Cerebellar cortex (tissue), 1 donor: ENCODE data around the gene HMOX1.
"Not testable (repeated sequence)": the region's sequence is repeated elsewhere in the genome, so short reads cannot be mapped to it uniquely, and the experiment has no call there.

Experiments used
- DNase-seq: peaks from one replicate; pipeline ENCODE4 v3.0.0-alpha.2; 2015; ENCODE audit warnings: low spot score

The HMOX1 gene

DNA sequence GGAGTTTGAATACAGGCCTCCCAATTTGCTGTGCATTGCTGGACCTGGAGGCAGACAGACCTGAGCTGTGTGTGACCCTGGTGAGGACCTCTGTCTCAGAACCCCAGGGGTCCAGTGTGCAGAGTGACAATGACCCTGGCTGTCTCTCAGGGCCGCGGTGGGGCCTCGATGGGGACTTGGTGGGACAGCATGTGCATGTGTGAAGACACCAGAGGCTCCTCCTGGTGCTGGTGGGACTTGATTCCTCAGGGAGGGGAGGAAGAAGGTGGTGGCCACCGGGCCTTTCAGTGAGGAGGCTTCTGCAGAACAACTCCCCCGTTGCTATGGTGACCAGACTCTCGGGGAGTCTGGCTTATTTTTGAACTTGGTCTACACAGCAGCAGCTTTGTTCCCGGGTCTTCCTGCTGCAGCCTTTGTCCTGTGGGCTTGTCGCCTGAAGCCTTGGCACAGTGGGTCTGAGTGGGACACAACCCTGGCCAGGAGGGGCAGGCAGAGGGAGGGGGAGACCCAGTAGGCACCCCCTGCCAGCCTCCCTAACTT is 54.4 kb downstream of the HMOX1 start:
- no peak for DNase-seq

DNA sequence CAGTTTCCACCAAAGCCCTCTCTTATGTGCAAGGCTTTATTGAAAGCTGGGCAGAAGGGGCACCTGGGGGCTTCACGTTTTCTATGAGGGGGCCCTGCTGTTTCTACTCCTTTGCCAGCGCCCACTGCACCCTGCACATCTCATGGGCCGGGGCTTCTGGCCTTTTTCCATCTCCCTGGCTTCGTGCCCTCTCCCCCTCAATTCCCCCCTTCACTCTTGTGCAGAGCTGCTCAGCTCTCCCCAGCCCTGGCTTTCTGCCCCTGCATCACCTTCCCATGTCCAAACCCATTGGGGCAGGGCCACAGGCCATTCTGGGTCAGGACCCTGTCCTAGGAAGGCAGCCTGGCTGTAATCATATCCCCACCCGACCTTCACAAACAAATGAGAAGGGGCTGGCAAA is 55.5 kb downstream of the HMOX1 start:
- DNase-seq, result no peak

GRCh38 chr22:35437049-35437448 is 56.2 kb downstream of the HMOX1 start:
- peak; percentile 26 for DNase-seq

- DNase-seq, result not testable (repeated sequence)
Measured at GRCh38 chr22:35438673-35439364, 57.9 kb downstream of the HMOX1 start.

- no peak for DNase-seq
Measured at GRCh38 chr22:35439365-35439717, 58.4 kb downstream of the HMOX1 start.

DNA sequence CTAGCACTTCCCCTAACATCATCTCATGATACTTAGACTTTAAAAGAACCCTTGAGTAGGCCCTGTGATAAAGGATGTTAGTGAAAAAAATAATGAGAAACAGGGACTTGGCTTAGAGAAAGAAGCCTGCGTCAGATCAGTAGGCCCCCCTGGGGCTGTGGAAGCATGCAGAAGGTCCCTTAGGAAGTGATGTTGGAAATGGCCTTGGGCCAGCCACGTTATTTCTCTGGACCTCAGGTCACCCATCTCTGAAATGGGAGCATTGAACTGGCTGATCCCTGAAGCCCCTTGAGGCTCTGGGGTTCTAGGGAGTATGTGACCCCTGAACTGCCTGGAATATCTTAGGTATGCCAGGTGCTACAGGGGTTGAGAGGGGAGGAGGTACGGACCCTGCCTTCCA is 59.2 kb downstream of the HMOX1 start:
- DNase-seq, result no peak

GRCh38 chr22:35441489-35442100 is 60.7 kb downstream of the HMOX1 start:
- no peak for DNase-seq

DNA sequence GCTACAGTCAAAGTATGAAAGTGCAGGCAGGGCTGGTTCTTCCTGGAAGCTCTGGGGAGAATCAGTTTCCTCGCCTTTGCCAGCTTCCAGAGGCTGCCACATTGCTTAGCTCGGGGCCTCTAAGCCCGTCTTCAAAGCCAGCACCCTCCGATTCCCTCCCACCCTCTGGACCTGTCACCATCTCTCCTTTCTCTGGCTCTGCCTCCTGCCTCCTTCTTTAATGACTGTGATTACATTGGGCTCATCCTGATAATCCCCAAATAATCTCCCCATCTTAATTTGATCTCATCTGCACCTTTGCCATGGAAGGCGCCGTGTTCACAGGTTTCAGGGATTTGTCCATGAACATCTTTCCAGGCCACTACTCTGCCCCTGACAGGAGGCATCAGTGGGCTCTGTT is 61.6 kb downstream of the HMOX1 start:
- no peak for DNase-seq

- no peak for DNase-seq
Measured at GRCh38 chr22:35443338-35443737, 62.4 kb downstream of the HMOX1 start.
